PC-3 (cell line): ENCODE measurements around the gene ZNF407. TPM values are rescaled to one million over a fixed set of nuclear protein-coding genes. Genes with fewer than 3 reads are reported as not detected.

Experiments used
- ATAC-seq: fragments of 200-7000 bp; cut with Tn5 transposase; 2 replicates; pipeline ENCODE4 v1.9.1; 2020; ENCODE audit warnings: mild to moderate bottlenecking, moderate library complexity
- BruUV-seq: library from RNA; stranded (reverse); fragments of 400-500 nt; replicated peaks from 2 replicates; lab custom pipeline; 2021; lab: Mats Ljungman, UMichigan
- CTCF ChIA-PET: fragments of 300-600 bp; sonication (Branson Sonifier 250); formaldehyde crosslinking; loops from one replicate; lab custom pipeline; 2022; ENCODE audit warnings: antibody characterized with exemption; lab: Charles Lee
- POLR2A ChIA-PET: fragments of 300-600 bp; sonication (Branson Sonifier 250); formaldehyde crosslinking; loops from one replicate; lab custom pipeline; 2022; ENCODE audit warnings: antibody characterized with exemption; ENCODE audit not compliant: unreplicated experiment; lab: Charles Lee
- DNase-seq: peaks from one replicate; pipeline ENCODE4 v3.0.0-alpha.2; 2015
- H2AFZ ChIP-seq: fragments of 300-600 bp; sonication (generic); 2 replicates; pipeline ENCODE4 v1.6.0; 2016; ENCODE audit warnings: antibody characterized with exemption, low read length
- H3F3A ChIP-seq: fragments of 300-600 bp; sonication (generic); one replicate; pipeline ENCODE4 v1.6.0; 2017; ENCODE audit warnings: antibody characterized with exemption, low read length, control low read depth, mild to moderate bottlenecking; ENCODE audit not compliant: unreplicated experiment
- H3K27ac ChIP-seq: fragments of 300-600 bp; sonication (generic); 2 replicates; pipeline ENCODE4 v1.5.1; 2016; ENCODE audit warnings: mild to moderate bottlenecking, low read length
- H3K27me3 ChIP-seq: fragments of 300-600 bp; sonication (generic); 2 replicates; pipeline ENCODE4 v1.6.1; 2016; ENCODE audit warnings: low read length, mixed read lengths
- H3K36me3 ChIP-seq: fragments of 300-600 bp; sonication (generic); 2 replicates; pipeline ENCODE4 v1.6.1; 2016; ENCODE audit warnings: low read depth, mixed run types, low read length, mixed read lengths
- H3K4me1 ChIP-seq: fragments of 300-600 bp; sonication (generic); 2 replicates; pipeline ENCODE4 v1.5.1; 2016; ENCODE audit warnings: low read length; ENCODE audit not compliant: insufficient read depth
- H3K4me2 ChIP-seq: fragments of 300-600 bp; sonication (generic); 2 replicates; pipeline ENCODE4 v1.6.0; 2016; ENCODE audit warnings: low read length
- H3K4me3 ChIP-seq: fragments of 300-600 bp; sonication (generic); 2 replicates; pipeline ENCODE4 v1.5.1; 2016; ENCODE audit warnings: mild to moderate bottlenecking, low read length, mixed read lengths
- H3K79me2 ChIP-seq: fragments of 300-600 bp; sonication (generic); 2 replicates; pipeline ENCODE4 v1.6.1; 2017; ENCODE audit warnings: low read length, mixed read lengths
- H3K9ac ChIP-seq: fragments of 300-600 bp; sonication (generic); 2 replicates; pipeline ENCODE4 v1.6.0; 2016; ENCODE audit warnings: mild to moderate bottlenecking, low read length
- H3K9me2 ChIP-seq: fragments of 300-600 bp; sonication (generic); replicated peaks from 2 replicates; pipeline ENCODE4 v1.6.1; 2016; ENCODE audit warnings: mixed run types, low read length, mixed read lengths
- H3K9me3 ChIP-seq: fragments of 300-600 bp; sonication (generic); 2 replicates; pipeline ENCODE4 v1.6.1; 2016; ENCODE audit warnings: low read length, mixed read lengths
- H4K20me1 ChIP-seq: fragments of 300-600 bp; sonication (generic); 2 replicates; pipeline ENCODE4 v1.6.1; 2016; ENCODE audit warnings: low read length, mixed read lengths
- EZH2 ChIP-seq: fragments of 300-600 bp; sonication (generic); IDR thresholded peaks from one replicate; pipeline ENCODE4 v1.6.1; 2017; ENCODE audit warnings: antibody characterized with exemption, mild to moderate bottlenecking, low read length; ENCODE audit not compliant: unreplicated experiment
- EZH2phosphoT487 ChIP-seq: fragments of 300-600 bp; sonication (generic); IDR thresholded peaks from 2 replicates; pipeline ENCODE4 v1.6.1; 2018; ENCODE audit warnings: mild to moderate bottlenecking, antibody characterized with exemption, low read length, borderline replicate concordance
- intact Hi-C: fragments of 100-400 bp; cut with micrococcal nuclease; formaldehyde crosslinking; loops from 2 replicates; pipeline ENCODE4 v1.9.0; 2023
- total RNA-seq: library from RNA; depleted of rRNA; stranded (reverse); fragments of >200 nt; gene quantifications from 2 replicates; pipeline ENCODE4 v1.2.3, GENCODE V29; 2014
- TF ChIP-seq, protein P1 (sequence below): fragments of 300-600 bp; sonication (generic); conservative IDR thresholded peaks from 2 replicates; pipeline ENCODE4 v1.5.1; 2017; ENCODE audit warnings: antibody characterized with exemption, low read depth, mild to moderate bottlenecking, low read length

Gene ZNF407
- total RNA-seq, 1 experiment from 2014 or later = 9.3 TPM

DNA sequence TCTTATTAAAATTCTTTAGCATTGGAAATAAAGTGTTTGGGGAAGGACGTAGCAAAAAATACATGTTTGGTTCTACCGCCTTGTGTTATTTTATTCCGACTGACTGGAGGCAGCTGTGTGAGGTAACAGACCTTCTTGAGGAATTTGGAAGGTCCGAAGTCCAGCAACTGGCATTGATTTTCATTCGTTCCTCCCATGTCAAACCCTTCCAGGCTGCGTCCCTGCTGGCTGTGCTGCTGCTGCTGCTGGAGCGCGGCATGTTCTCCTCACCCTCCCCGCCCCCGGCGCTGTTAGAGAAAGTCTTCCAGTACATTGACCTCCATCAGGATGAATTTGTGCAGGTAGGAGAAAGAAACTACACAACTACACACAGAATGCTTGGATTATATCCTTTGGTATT lies 41.5 kb upstream of the ZNF407 start:
- Histone ChIP-seq H3K36me3 (no peaks in the 10 kb centered on the region), H4K20me1 (no peaks in the 10 kb centered on the region), H3K79me2 (no peaks in the 10 kb centered on the region), H3K4me1 (no peaks in the 10 kb centered on the region), H3K9me2 (no peaks in the 10 kb centered on the region), H3K9ac (no peak overlapping the region), H3K9me3 (no peaks in the 10 kb centered on the region), H3K4me3 (no peak overlapping the region), H3K4me2 (no peak overlapping the region), H3K27ac (no peak overlapping the region), H3K27me3 (peaks cover 46% of the 10 kb centered on the region), H2AFZ (no peak overlapping the region), H3F3A (no peaks in the 10 kb centered on the region)
- BruUV-seq = no TSS peak
- DNase-seq = no peak
- TF ChIP-seq, protein P1, sequence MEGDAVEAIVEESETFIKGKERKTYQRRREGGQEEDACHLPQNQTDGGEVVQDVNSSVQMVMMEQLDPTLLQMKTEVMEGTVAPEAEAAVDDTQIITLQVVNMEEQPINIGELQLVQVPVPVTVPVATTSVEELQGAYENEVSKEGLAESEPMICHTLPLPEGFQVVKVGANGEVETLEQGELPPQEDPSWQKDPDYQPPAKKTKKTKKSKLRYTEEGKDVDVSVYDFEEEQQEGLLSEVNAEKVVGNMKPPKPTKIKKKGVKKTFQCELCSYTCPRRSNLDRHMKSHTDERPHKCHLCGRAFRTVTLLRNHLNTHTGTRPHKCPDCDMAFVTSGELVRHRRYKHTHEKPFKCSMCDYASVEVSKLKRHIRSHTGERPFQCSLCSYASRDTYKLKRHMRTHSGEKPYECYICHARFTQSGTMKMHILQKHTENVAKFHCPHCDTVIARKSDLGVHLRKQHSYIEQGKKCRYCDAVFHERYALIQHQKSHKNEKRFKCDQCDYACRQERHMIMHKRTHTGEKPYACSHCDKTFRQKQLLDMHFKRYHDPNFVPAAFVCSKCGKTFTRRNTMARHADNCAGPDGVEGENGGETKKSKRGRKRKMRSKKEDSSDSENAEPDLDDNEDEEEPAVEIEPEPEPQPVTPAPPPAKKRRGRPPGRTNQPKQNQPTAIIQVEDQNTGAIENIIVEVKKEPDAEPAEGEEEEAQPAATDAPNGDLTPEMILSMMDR = no peak
- no peak for TF ChIP-seq EZH2phosphoT487
- TF ChIP-seq EZH2 = no peak
- ChIA-PET CTCF (no interaction called here), POLR2A (no interaction called here)
- intact Hi-C loops = no loop called here
- no peak for ATAC-seq

DNA sequence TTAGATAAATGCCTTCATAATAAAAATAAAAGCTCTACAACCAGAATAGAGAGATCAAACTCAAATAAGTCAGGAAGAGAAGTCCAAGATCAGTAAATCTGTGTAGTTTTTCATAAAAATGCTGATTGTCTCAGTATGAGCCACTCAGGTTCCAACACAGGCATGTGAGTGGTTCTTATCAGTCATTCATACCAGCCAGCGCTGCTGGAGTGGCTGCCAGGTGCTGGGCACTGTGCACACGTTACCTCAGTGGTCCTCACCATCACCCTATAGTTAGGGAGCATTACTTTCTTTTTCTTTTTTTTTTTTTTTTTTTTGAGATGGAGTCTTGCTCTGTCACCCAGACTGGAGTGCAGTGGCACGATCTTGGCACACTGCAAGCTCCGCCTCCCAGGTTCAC lies 39.6 kb upstream of the ZNF407 start:
- intact Hi-C loops = no loop called here
- peaks cover 49% of the 10 kb centered on the region for H3K27me3 ChIP-seq
- DNase-seq = no peak

DNA sequence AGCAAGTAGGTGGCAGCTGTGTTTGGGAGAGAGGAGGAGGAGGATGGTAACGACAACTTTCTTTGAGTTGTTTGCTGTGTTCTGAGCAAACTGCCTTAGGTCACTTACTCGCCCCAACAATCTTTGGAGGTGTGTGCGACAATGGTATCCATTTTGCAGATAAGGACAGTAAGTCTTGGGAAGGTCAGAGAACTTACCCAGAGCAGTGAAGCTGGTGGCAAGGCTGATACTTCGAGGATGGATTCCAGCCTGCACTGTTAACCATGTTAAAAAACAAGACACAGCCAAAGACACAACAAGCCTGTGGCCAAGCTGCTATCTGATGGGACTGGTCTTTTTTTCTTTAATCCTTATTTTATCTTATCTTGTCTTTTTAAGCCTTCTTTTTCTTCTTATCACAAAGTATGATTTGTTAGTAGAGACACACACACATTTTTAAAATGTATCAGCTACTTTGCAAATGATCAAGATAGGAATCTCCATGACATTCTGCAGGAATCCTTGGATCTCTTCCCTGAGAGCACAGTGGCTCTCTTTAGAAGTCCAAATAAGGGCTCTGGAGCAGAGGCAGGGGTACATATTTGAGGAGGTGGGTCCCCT lies 35.4 kb upstream of the ZNF407 start:
- Histone ChIP-seq H3K27me3 (peaks cover 29% of the 10 kb centered on the region), H3K79me2 (no peaks in the 10 kb centered on the region), H4K20me1 (no peaks in the 10 kb centered on the region), H3K4me2 (no peak overlapping the region), H3F3A (no peaks in the 10 kb centered on the region), H3K4me3 (no peak overlapping the region), H2AFZ (no peak overlapping the region), H3K36me3 (no peaks in the 10 kb centered on the region), H3K9me2 (no peaks in the 10 kb centered on the region), H3K9me3 (0 out of 2 replicates have a peak, but pooled peaks cover 3% of the 10 kb centered on the region), H3K4me1 (no peaks in the 10 kb centered on the region), H3K27ac (no peak overlapping the region), H3K9ac (no peak overlapping the region)
- POLR2A ChIA-PET = no interaction called here
- DNase-seq (no peak), ATAC-seq (no peak)
- TF ChIP-seq, protein P1 = no peak
- no peak for TF ChIP-seq EZH2phosphoT487
- no peak for TF ChIP-seq EZH2
- no TSS peak for BruUV-seq
- intact Hi-C loops = no loop called here
- CTCF ChIA-PET = interaction anchor here (0.7 kb wide), 1 partner anchor 10 kb away, joined by 4 read pairs; no protein-coding TSS in a partner anchor

More for the DNA sequence above, 39.6 kb upstream of the ZNF407 start:
- Histone ChIP-seq H3K79me2 (no peaks in the 10 kb centered on the region), H3K9me2 (no peaks in the 10 kb centered on the region), H3K9ac (no peak overlapping the region), H3K27ac (no peak overlapping the region), H3K4me1 (no peaks in the 10 kb centered on the region), H3K36me3 (no peaks in the 10 kb centered on the region), H3K4me3 (no peak overlapping the region), H2AFZ (no peak overlapping the region), H3K4me2 (no peak overlapping the region), H3K9me3 (no peaks in the 10 kb centered on the region), H3F3A (no peaks in the 10 kb centered on the region), H4K20me1 (no peaks in the 10 kb centered on the region)
- CTCF ChIA-PET = no interaction called here
- POLR2A ChIA-PET = no interaction called here
- no TSS peak for BruUV-seq
- ATAC-seq = no peak
- TF ChIP-seq EZH2 (no peak), EZH2phosphoT487 (no peak)
- TF ChIP-seq, protein P1 = no peak
